GM19328 (cell line): Measurements from ENCODE around the gene RPN1.

Experiments
- ATAC-seq: cut with Tn5 transposase; IDR thresholded peaks from one replicate; pipeline ENCODE4 v1.9.1; 2021; ENCODE audit warnings: mild to moderate bottlenecking, moderate library complexity; ENCODE audit not compliant: unreplicated experiment

Gene RPN1

DNA sequence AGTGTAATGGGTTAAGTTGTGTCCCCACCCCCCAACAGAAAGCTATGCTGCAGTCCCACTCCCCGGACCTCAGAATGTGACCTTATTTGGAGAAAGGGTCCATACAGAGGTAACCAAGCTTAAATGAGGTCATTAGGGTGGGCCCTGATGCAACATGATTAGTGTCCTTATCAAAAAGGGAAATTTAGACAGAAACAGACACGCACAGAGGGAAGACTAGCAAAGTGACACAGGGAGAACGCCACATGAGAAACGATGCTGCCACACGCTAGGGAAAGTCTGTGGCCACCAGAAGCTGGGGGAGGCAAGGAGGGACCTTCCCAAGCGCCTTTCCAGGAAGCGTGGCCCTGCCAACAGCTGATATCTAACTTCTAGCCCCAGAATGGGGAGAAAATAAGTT, 65.4 kb downstream of the RPN1 start:
- no peak for ATAC-seq

DNA sequence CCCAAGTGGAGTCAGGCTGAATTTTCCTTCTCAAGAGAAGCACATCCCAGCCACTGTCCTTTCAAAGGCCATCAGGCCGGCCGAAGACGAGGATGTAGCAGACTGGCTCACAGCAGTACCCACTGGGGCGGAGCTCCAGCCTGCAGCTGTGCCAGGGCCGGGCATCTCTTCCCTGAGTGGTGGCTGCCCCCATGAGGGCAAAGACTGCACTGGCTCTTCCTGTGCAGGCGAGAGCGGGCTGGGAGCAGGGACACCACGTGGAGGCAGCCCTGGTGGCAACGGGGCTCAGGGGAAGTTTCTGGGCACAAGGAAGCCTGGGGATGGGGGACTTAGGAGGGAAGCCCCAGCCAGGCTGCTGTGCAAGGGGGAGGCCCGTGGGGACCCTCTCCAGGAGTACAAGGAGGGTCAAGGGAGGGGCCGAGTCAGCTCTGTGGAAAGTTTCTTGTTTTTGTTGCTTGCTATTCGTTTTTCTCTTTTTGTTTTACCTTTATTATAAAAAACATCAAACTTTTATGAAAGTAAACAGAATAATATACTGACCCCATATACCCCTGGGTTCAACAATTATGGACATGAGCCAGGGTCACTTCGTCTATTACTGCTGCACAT, 66.1 kb downstream of the RPN1 start:
- ATAC-seq: no peak

DNA sequence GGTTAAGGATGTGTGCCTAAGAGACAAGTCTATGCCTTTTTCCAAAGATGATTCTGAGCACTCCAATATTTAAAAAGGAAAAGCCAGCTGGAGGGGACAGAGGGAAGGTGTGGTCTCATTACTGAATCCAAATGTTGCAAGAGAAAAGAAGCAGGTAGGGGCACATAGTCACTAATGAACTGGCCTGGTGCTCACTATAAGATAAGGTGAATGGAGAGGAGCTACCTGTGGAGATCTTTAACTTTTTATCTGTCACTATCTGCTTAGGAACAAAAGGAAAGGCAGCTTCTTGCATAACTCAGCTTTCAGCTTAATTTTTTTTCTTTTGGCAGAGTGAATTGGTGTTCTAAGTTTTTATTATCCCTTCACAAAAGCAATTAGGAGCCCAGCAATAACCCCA, 69.1 kb downstream of the RPN1 start:
- no peak for ATAC-seq

DNA sequence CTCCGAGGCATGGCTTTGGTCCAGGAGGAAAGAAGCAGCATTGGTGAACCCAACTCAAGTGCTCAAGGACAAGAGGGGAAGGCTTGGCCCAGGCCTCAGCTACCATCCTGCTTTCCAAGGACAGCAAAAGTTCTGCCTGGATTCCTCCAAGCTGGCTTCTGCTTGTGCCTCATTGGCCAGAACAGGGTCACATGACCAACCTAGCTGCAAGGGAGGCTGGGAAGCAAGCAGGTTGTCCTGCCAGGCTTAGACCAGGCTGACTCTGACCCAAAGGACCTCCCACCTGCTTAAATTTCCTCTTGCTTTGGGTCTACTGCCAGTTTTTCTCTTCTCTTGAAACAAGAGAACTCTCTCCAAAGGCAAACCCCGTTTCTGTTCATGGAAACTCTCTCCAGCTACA, 70.7 kb downstream of the RPN1 start:
- no peak for ATAC-seq

DNA sequence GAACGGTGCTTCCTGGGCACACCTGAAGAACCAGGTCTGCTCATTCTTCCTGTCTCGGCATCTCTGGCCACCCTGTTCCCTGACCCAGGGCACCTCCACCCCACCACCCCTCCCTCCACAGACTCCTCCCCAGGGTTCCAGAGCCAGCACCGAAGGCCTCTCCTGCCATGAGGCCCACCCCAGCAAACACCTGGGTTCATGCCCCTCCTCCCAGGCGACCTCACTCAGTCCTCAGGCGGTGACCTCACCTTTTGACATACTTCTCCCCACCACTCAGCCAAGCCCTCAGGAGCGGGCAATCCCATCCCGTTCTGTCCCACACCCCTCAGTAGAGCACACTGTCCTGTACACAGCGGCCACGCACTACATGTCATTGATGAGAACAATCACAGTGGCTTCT, 72.3 kb downstream of the RPN1 start:
- ATAC-seq: no peak

DNA sequence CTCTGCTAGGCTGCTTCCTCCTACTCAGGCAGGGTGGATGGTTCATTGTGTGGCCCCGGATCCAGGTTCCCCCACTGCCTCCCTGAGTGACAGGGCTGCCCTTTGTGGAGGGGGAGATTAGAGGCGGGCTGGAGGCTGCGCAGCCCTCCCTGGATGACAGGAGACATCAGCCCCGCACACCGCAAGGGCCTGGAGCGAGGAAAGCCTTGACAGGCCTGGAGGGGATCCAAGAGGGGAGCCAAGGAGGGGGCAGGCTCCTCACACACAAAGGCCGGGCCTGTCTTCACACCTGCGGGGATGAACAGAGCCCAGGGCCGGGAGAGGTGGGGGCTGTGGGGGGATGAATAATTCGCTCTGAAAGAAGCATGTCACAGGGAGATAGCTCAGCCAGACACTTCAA, 72.9 kb downstream of the RPN1 start:
- ATAC-seq: no peak

DNA sequence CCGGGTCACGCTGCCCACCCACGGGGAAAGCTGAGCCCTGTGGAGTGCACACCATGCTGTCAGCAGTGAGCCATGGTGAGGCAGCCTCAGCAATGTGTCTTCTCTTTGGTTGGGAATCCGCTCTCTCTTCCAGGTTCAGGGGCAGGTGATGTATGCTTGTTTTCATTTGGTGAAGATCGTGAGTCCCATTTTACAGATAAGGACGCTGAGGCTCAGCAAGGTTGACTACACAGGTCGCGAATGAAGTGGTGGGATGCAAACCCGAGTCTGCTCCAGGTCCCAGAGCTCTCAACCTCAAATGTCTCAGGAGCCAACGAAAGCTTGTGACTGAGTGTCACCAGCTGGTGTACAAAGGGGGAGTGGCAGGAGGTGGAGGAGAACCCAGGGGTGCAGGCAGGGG, 74.3 kb downstream of the RPN1 start:
- no peak for ATAC-seq

DNA sequence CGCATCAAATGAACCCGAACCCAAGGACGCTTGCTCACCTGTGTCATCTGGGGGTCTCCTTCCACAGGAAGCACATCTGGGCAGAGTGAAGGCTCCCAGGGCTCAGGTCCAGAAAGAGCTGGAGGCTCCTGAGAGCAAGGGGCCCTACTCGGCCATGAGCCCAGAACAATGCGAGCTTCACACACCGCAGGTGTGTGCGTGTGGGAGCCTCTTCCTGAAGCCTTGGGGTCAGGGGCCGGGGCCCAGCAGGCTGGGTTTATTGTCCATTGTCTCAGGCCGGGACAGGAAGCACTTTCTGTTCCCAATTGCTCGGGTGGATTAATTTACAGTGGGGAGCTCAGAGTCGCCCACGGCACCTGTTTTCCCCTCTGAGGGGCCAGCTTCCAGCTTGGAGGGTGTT, 74.8 kb downstream of the RPN1 start:
- ATAC-seq: no peak

DNA sequence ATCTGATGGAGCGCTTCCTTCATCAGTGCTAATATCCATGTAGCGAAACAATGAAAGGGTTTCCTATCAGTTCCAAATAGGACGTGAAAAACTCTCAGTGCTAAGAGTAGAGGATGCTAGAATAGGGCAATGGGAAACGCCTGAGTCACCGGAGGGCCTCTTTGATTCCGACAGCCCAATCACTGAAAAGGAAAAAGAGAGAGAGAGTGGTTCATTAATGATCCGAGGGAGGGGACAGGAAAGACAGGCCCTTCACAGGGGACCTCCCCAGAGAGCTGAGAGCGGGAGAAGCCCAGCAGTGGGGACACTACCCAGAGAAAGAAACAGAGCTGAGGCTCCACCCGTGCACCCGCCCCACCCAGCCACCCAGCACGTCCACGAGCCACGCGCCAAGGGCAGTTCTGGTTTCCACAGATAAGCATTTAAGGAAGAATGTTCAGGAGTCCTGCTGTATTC, 76.9 kb downstream of the RPN1 start:
- ATAC-seq: no peak

DNA sequence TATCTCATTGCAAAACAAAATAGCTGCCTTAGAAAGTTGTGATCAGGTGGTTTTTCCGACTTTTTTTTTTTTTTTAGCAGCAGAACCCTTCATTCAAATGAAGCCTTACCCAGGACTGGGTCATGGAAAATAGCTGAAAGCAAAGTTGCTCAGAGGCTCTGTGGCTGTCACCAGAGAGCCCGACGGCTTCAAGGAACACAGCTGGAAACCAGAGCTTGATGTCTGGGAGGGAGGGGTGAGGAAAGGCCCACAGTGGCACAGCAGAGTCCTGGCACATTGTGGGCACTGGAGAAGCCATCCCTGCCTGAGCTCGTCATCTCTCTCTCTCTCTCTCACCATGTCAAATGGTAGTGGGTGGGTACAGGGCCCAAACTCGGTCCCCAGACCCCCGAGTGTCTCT, 77.5 kb downstream of the RPN1 start:
- ATAC-seq: no peak

DNA sequence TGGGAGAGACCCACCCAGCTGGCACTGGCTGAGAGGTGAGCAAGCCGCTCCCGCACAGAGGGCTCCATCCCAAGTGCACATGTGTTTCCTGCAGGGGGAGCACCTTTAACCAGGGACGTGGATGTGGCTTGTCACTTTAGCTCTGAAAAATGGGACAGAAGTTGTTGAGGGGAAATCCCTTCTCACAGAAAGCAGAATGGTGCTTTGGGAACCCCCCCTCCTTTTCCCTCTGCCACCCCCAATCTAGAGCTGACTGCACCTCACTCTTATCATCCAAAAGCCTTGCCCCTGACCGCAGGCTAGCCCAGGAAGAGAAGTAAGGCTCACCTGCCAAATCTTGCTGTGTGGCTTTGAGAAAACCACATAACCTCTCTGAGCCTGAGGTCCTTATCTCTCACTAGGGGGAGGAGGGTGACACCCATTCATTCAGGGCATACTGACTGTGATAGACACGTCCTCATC, 77.9 kb downstream of the RPN1 start:
- no peak for ATAC-seq

DNA sequence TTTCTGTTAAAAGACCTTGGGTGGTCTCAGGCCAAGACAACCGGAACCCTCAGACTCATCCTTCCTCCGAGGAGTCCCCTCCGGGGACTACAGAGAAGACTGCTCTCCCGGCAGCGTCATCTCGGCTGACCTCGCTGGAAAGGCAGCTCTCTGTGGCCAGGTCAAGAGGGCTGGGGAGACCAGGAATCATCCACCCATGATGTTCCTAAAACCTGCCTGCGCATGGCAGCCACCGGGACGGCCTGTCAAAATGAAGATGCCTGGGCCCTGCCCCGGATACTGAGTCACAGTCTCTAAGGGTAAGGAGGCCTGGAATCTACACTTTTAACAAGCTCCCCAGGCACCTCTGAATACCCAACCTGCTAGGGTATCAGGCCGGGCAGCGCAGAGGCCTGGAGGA, 78.6 kb downstream of the RPN1 start:
- ATAC-seq: no peak
